Fibroblast of lung (primary cell): ENCODE data around the gene KCNIP1. TPM values are rescaled to one million over a fixed set of nuclear protein-coding genes. Genes with fewer than 3 reads are reported as not detected.

ENCODE experiments used
- DNase-seq, 2 donors: peaks; one replicate each; pipeline versions ENCODE4 v3.0.0 to v3.0.0-alpha.2; 2010; ENCODE audit warnings: low read depth in 2 of 2
- H2AFZ ChIP-seq: 2 replicates; pipeline ENCODE4 v1.5.1; 2012; ENCODE audit warnings: low read length, control low read depth, inconsistent platforms
- H3K27ac ChIP-seq: 2 replicates; pipeline ENCODE4 v1.5.1; 2011; ENCODE audit warnings: low read length, control low read depth; ENCODE audit not compliant: insufficient read depth
- H3K27me3 ChIP-seq: 2 replicates; pipeline ENCODE4 v1.5.1; 2011; ENCODE audit warnings: mild to moderate bottlenecking, low read length; ENCODE audit not compliant: control insufficient read depth, insufficient read depth
- H3K36me3 ChIP-seq: 2 replicates; pipeline ENCODE4 v1.5.1; 2011; ENCODE audit warnings: low read length; ENCODE audit not compliant: control insufficient read depth, insufficient read depth
- H3K4me1 ChIP-seq: 2 replicates; pipeline ENCODE4 v1.5.1; 2011; ENCODE audit warnings: low read length; ENCODE audit not compliant: control insufficient read depth, insufficient read depth; ENCODE audit errors: extremely low read depth
- H3K4me2 ChIP-seq: 2 replicates; pipeline ENCODE4 v1.5.1; 2011; ENCODE audit warnings: low read length, control low read depth; ENCODE audit not compliant: insufficient read depth; ENCODE audit errors: extremely low read depth
- H3K4me3 ChIP-seq, 4 experiments: fragments of 200-600 bp in 1 of 4; sonication (generic) in 1 of 4; replicated peaks in 1 of 4; 2 replicates each; pipeline ENCODE4 v1.5.1; 2011 to 2016; ENCODE audit warnings: low read length in 4 of 4, low read depth in 3 of 4, mild to moderate bottlenecking in 3 of 4, control low read depth in 2 of 4, inconsistent platforms in 1 of 4, mixed read lengths in 1 of 4; ENCODE audit not compliant: insufficient read depth in 1 of 4; ENCODE audit errors: control extremely low read depth in 1 of 4
- H3K79me2 ChIP-seq: 2 replicates; pipeline ENCODE4 v1.5.1; 2012; ENCODE audit warnings: mild to moderate bottlenecking, low read length, inconsistent platforms; ENCODE audit not compliant: control insufficient read depth, insufficient read depth
- H3K9ac ChIP-seq: 2 replicates; pipeline ENCODE4 v1.5.1; 2011; ENCODE audit warnings: mild to moderate bottlenecking, low read length, control low read depth; ENCODE audit not compliant: insufficient read depth
- H3K9me3 ChIP-seq: 2 replicates; pipeline ENCODE4 v1.5.1; 2012; ENCODE audit warnings: low read depth, low read length; ENCODE audit not compliant: control insufficient read depth, insufficient read depth
- H4K20me1 ChIP-seq: 2 replicates; pipeline ENCODE4 v1.5.1; 2011; ENCODE audit warnings: low read length; ENCODE audit not compliant: control insufficient read depth, insufficient read depth; ENCODE audit errors: extremely low read depth
- CTCF ChIP-seq, 2 donors: IDR thresholded peaks in 1 of 2; conservative IDR thresholded peaks in 1 of 2; 1 replicate in 1 of 2; 2 replicates in 1 of 2; pipeline ENCODE4 v1.5.1; 2011 to 2012; ENCODE audit warnings: low read length in 2 of 2, control low read depth in 1 of 2, inconsistent platforms in 1 of 2, low read depth in 1 of 2, mild to moderate bottlenecking in 1 of 2
- EZH2 ChIP-seq: IDR thresholded peaks from 2 replicates; pipeline ENCODE4 v1.5.1; 2012; ENCODE audit warnings: low read length, control low read depth, mild to moderate bottlenecking; ENCODE audit errors: missing control alignments
- polyA plus RNA-seq, 2 donors: library from polyadenylated mRNA; depleted of rRNA in 1 of 2; stranded (reverse) in 1 of 2; unstranded in 1 of 2; fragments of >200 nt; gene quantifications; 2 replicates each; pipeline ENCODE4 v1.2.1, GENCODE V29; 2011 to 2012; ENCODE audit warnings: missing spikeins in 1 of 2
- total RNA-seq: library from RNA; depleted of rRNA; stranded (reverse); fragments of >200 nt; gene quantifications from 2 replicates; pipeline ENCODE4 v1.2.1, GENCODE V29; 2014

KCNIP1 gene
- total and polyA plus RNA-seq, 2 donors (not counting 1 experiment from before 2014, with no cell fraction given): not detected

GRCh38 chr5:170510126-170510525 lies 6.3 kb downstream of the KCNIP1 start:
- no peaks in the 10 kb centered on the region for H3K27me3 ChIP-seq
- no peak overlapping the region for H3K27ac ChIP-seq
- no peak overlapping the region for H3K4me2 ChIP-seq
- H3K4me3 ChIP-seq: no peak overlapping the region
- H3K4me1 ChIP-seq: no peaks in the 10 kb centered on the region
- TF ChIP-seq EZH2 (no peak), CTCF (conservative IDR thresholded peaks at IDR 0.05 in 1 of 2, IDR thresholded peaks at IDR 0.05 in 1 of 2; ENCODE audit: low read depth in 1 of 2, low read length in 2 of 2) (no peak)
- no peaks in the 10 kb centered on the region for H3K9me3 ChIP-seq
- no peak for DNase-seq
- no peaks in the 10 kb centered on the region for H3K36me3 ChIP-seq
- no peaks in the 10 kb centered on the region for H3K79me2 ChIP-seq
- no peaks in the 10 kb centered on the region for H4K20me1 ChIP-seq
- H2AFZ ChIP-seq: no peak overlapping the region
- no peak overlapping the region for H3K9ac ChIP-seq

GRCh38 chr5:170510559-170510958 lies 6.7 kb downstream of the KCNIP1 start:
- no peaks in the 10 kb centered on the region for H3K36me3 ChIP-seq
- no peak overlapping the region for H3K4me2 ChIP-seq
- no peaks in the 10 kb centered on the region for H3K9me3 ChIP-seq
- H2AFZ ChIP-seq: no peak overlapping the region
- no peak overlapping the region for H3K27ac ChIP-seq
- H3K4me1 ChIP-seq: no peaks in the 10 kb centered on the region
- no peak overlapping the region for H3K9ac ChIP-seq
- no peaks in the 10 kb centered on the region for H4K20me1 ChIP-seq
- no peaks in the 10 kb centered on the region for H3K27me3 ChIP-seq
- DNase-seq: no peak
- H3K4me3 ChIP-seq: no peak overlapping the region
- H3K79me2 ChIP-seq: no peaks in the 10 kb centered on the region
- TF ChIP-seq EZH2: no peak
- no peak for TF ChIP-seq CTCF (conservative IDR thresholded peaks at IDR 0.05 in 1 of 2, IDR thresholded peaks at IDR 0.05 in 1 of 2; ENCODE audit: low read depth in 1 of 2, low read length in 2 of 2)

GRCh38 chr5:170511551-170512258 lies 7.9 kb downstream of the KCNIP1 start:
- no peak overlapping the region for H3K4me3 ChIP-seq
- TF ChIP-seq CTCF (conservative IDR thresholded peaks at IDR 0.05 in 1 of 2, IDR thresholded peaks at IDR 0.05 in 1 of 2; ENCODE audit: low read depth in 1 of 2, low read length in 2 of 2) (no peak), EZH2 (no peak)
- H2AFZ ChIP-seq: no peak overlapping the region

More at GRCh38 chr5:170511551-170512258, 7.9 kb downstream of the KCNIP1 start:
- Histone ChIP-seq H3K4me1 (no peaks in the 10 kb centered on the region), H3K79me2 (no peaks in the 10 kb centered on the region), H3K27me3 (no peaks in the 10 kb centered on the region), H3K4me2 (no peak overlapping the region), H3K9me3 (no peaks in the 10 kb centered on the region), H3K9ac (no peak overlapping the region), H3K36me3 (no peaks in the 10 kb centered on the region), H3K27ac (no peak overlapping the region), H4K20me1 (no peaks in the 10 kb centered on the region)
- DNase-seq: no peak
